ENCODE measurements around the gene PFDN1.

DNA sequence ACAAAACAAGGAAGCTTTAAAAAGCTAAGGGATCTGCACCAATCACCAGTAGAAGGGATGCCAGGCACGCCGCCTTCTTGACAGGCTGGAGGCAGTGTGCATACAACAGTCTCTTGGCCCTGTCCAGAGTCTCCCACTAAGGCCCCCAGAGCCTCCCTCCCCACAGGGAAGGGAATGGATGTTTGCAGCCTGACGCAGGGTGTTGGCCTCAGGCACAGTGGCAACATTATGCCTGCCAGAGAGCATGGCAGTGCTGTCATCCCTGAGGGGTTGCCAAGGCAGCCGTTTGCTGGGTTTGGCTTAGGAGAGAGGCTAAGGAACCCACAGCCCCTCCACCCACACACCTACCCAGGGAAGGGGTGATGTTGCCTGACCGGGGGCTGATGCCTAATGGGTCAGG lies 38.7 kb upstream of the PFDN1 start:
- no peak for TF ChIP-seq EZH2 (IDR thresholded peaks at IDR 0.05; ENCODE audit: low read length, unreplicated experiment)
- TF ChIP-seq, protein P1, sequence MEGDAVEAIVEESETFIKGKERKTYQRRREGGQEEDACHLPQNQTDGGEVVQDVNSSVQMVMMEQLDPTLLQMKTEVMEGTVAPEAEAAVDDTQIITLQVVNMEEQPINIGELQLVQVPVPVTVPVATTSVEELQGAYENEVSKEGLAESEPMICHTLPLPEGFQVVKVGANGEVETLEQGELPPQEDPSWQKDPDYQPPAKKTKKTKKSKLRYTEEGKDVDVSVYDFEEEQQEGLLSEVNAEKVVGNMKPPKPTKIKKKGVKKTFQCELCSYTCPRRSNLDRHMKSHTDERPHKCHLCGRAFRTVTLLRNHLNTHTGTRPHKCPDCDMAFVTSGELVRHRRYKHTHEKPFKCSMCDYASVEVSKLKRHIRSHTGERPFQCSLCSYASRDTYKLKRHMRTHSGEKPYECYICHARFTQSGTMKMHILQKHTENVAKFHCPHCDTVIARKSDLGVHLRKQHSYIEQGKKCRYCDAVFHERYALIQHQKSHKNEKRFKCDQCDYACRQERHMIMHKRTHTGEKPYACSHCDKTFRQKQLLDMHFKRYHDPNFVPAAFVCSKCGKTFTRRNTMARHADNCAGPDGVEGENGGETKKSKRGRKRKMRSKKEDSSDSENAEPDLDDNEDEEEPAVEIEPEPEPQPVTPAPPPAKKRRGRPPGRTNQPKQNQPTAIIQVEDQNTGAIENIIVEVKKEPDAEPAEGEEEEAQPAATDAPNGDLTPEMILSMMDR (conservative IDR thresholded peaks at IDR 0.05; ENCODE audit: low read depth, low read length) = no peak
- TF ChIP-seq EZH2phosphoT487 (IDR thresholded peaks at IDR 0.05; ENCODE audit: borderline replicate concordance, low read length) = no peak
